ENCODE measurements around the gene PSMC6. TPM values are rescaled to one million over a fixed set of nuclear protein-coding genes. Genes with fewer than 3 reads are reported as not detected.
A peak's percentile ranks its signal among the peaks of the same experiment; 100 is the strongest.
"Not testable (repeated sequence)": the region's sequence is repeated elsewhere in the genome, so short reads cannot be mapped to it uniquely, and the experiment has no call there.

The PSMC6 gene
- total RNA-seq, 4 donors from 2014 or later: 44.7 to 81.8 (median 68.3) TPM

GRCh38 chr14:52711666-52712065, 4.7 kb downstream of the PSMC6 start:
- 42 to 43% methylated on average over 1 of the region's 1 CpG for WGBS, 2 donors
- TF ChIP-seq CTCF (IDR thresholded peaks at IDR 0.05) (no peak), POLR2A (IDR thresholded peaks at IDR 0.05) (no peak), EP300 (IDR thresholded peaks at IDR 0.05) (no peak)
- H3K36me3 ChIP-seq: peaks cover 0 to 83% (median 5%) of the 10 kb centered on the region in 3 donors
- H3K4me3 ChIP-seq: no peak overlapping the region
- H3K9me3 ChIP-seq: no peaks in the 10 kb centered on the region
- no peak overlapping the region for H3K27ac ChIP-seq
- H3K4me1 ChIP-seq: peaks cover 0 to 31% (median 13%) of the 10 kb centered on the region in 4 donors
- no peak for DNase-seq (ENCODE audit: low spot score in 2 of 2)
- H3K27me3 ChIP-seq: no peaks in the 10 kb centered on the region

GRCh38 chr14:52716155-52716554, 9.2 kb downstream of the PSMC6 start:
- peaks cover 0 to 91% (median 5%) of the 10 kb centered on the region in 3 donors for H3K36me3 ChIP-seq
- TF ChIP-seq POLR2A (IDR thresholded peaks at IDR 0.05) (no peak), CTCF (IDR thresholded peaks at IDR 0.05) (no peak), EP300 (IDR thresholded peaks at IDR 0.05) (no peak)

GRCh38 chr14:52723514-52724359, 16.7 kb downstream of the PSMC6 start:
- DNase-seq (ENCODE audit: low spot score in 2 of 2): no peak
- peaks cover 0 to 92% (median 0%) of the 10 kb centered on the region in 3 donors for H3K36me3 ChIP-seq
- TF ChIP-seq POLR2A (IDR thresholded peaks at IDR 0.05): no peak
- no peak for TF ChIP-seq EP300 (IDR thresholded peaks at IDR 0.05)
- no peak for TF ChIP-seq CTCF (IDR thresholded peaks at IDR 0.05)

More at GRCh38 chr14:52716155-52716554, 9.2 kb downstream of the PSMC6 start:
- WGBS, 2 donors: 95 to 96% methylated on average over 6 of the region's 6 CpGs
- Histone ChIP-seq H3K27ac (no peak overlapping the region), H3K27me3 (no peaks in the 10 kb centered on the region), H3K4me1 (no peaks in the 10 kb centered on the region), H3K9me3 (no peaks in the 10 kb centered on the region), H3K4me3 (no peak overlapping the region)
- no peak for DNase-seq (ENCODE audit: low spot score in 2 of 2)

GRCh38 chr14:52724360-52724644, 17.3 kb downstream of the PSMC6 start:
- no peaks in the 10 kb centered on the region for H3K9me3 ChIP-seq
- H3K36me3 ChIP-seq: peaks cover 0 to 90% (median 0%) of the 10 kb centered on the region in 3 donors
- TF ChIP-seq POLR2A (IDR thresholded peaks at IDR 0.05) (no peak), CTCF (IDR thresholded peaks at IDR 0.05) (no peak), EP300 (IDR thresholded peaks at IDR 0.05) (no peak)
- H3K4me1 ChIP-seq: no peaks in the 10 kb centered on the region
- no peaks in the 10 kb centered on the region for H3K27me3 ChIP-seq
- H3K4me3 ChIP-seq: no peak overlapping the region
- DNase-seq (ENCODE audit: low spot score in 2 of 2): no peak
- H3K27ac ChIP-seq: no peak overlapping the region

More at GRCh38 chr14:52723514-52724359, 16.7 kb downstream of the PSMC6 start:
- H3K4me3 ChIP-seq: no peak overlapping the region
- WGBS, 2 donors: 96 to 97% methylated on average over 4 of the region's 4 CpGs
- no peak overlapping the region for H3K27ac ChIP-seq
- H3K27me3 ChIP-seq: no peaks in the 10 kb centered on the region
- H3K4me1 ChIP-seq: no peaks in the 10 kb centered on the region
- H3K9me3 ChIP-seq: no peaks in the 10 kb centered on the region

- peaks cover 0 to 68% (median 0%) of the 10 kb centered on the region in 3 donors for H3K36me3 ChIP-seq
- peaks cover 0 to 12% (median 4%) of the 10 kb centered on the region in 4 donors for H3K4me1 ChIP-seq
- 95 to 97% methylated on average over 2 of the region's 2 CpGs for WGBS, 2 donors
- H3K9me3 ChIP-seq; H3K27ac ChIP-seq; H3K4me3 ChIP-seq; DNase-seq (ENCODE audit: low spot score in 2 of 2); H3K27me3 ChIP-seq: not testable (repeated sequence)
These were observed 20.5 kb downstream of the PSMC6 start for GRCh38 chr14:52727509-52727908.

- Histone ChIP-seq H3K27ac (peak overlapping the region; percentile 9 to 93 (median 90)), H3K36me3 (peaks cover 0 to 66% (median 0%) of the 10 kb centered on the region in 3 donors), H3K4me1 (peaks cover 0 to 12% (median 4%) of the 10 kb centered on the region in 4 donors)
- H3K4me3 ChIP-seq; H3K27me3 ChIP-seq; DNase-seq (ENCODE audit: low spot score in 2 of 2); H3K9me3 ChIP-seq: not testable (repeated sequence)
- 90 to 94% methylated on average over 15 of the region's 15 CpGs for WGBS, 2 donors
These were observed 22.0 kb downstream of the PSMC6 start for GRCh38 chr14:52729035-52729434.

All from tibial nerve (tissue), 4 donors.